GM18907 (cell line): ENCODE data around the gene MOBP.

ENCODE experiments used
- ATAC-seq: cut with Tn5 transposase; IDR thresholded peaks from one replicate; pipeline ENCODE4 v1.9.1; 2021; ENCODE audit warnings: mild to moderate bottlenecking, moderate library complexity; ENCODE audit not compliant: unreplicated experiment

MOBP gene

GRCh38 chr3:39532777-39533176, 65.3 kb downstream of the MOBP start:
- no peak for ATAC-seq

GRCh38 chr3:39533226-39533625, 65.7 kb downstream of the MOBP start:
- ATAC-seq = no peak

- no peak for ATAC-seq
Measured at GRCh38 chr3:39540162-39540921, 72.9 kb downstream of the MOBP start.

GRCh38 chr3:39541442-39541841, 74.0 kb downstream of the MOBP start:
- no peak for ATAC-seq

GRCh38 chr3:39541917-39542329, 74.4 kb downstream of the MOBP start:
- ATAC-seq = no peak

- no peak for ATAC-seq
Measured at GRCh38 chr3:39542588-39542988, 75.1 kb downstream of the MOBP start.

GRCh38 chr3:39548282-39548681, 80.8 kb downstream of the MOBP start:
- no peak for ATAC-seq

- ATAC-seq = no peak
Measured at GRCh38 chr3:39550354-39551051, 83.0 kb downstream of the MOBP start.
